Body of pancreas (tissue), 4 donors: ENCODE measurements around the gene PHC3. TPM values are rescaled to one million over a fixed set of nuclear protein-coding genes. Genes with fewer than 3 reads are reported as not detected.

Source experiments
- ATAC-seq: fragments of 150-250 bp; one replicate; pipeline ENCODE4 v1.9.1; 2016
- DNase-seq, 4 donors: peaks; one replicate each; pipeline ENCODE4 v3.0.0-alpha.2; 2019
- H3K27ac ChIP-seq, 4 donors: fragments of 200-600 bp; sonication (generic); 1 replicate in 3 of 4; 2 replicates in 1 of 4; pipeline versions ENCODE4 v1.5.1 to v1.6.1; 2016 to 2019; ENCODE audit warnings: mild to moderate bottlenecking in 1 of 4, mixed read lengths in 1 of 4, moderate library complexity in 1 of 4
- H3K27me3 ChIP-seq, 2 donors: fragments of 200-600 bp; sonication (generic); one replicate each; pipeline ENCODE4 v1.6.0; 2016; ENCODE audit warnings: mild to moderate bottlenecking in 1 of 2
- H3K36me3 ChIP-seq, 2 donors: fragments of 200-600 bp; sonication (generic); replicated peaks in 1 of 2; 2 replicates each; pipeline ENCODE4 v1.5.1; 2016; ENCODE audit warnings: low read depth in 2 of 2; ENCODE audit not compliant: insufficient read depth in 1 of 2
- H3K4me1 ChIP-seq: fragments of 200-600 bp; sonication (generic); one replicate; pipeline ENCODE4 v1.6.0; 2016
- H3K4me3 ChIP-seq, 2 donors: fragments of 200-600 bp; sonication (generic); 1 replicate in 1 of 2; 2 replicates in 1 of 2; pipeline ENCODE4 v1.5.1; 2016 to 2019
- H3K9me3 ChIP-seq, 3 donors: fragments of 200-600 bp; sonication (generic); 1 replicate in 2 of 3; 2 replicates in 1 of 3; pipeline ENCODE4 v1.5.1; 2016
- CTCF ChIP-seq, 7 experiments: fragments of 450-650 bp in 4 of 7; fragments of 200-600 bp in 3 of 7; sonication (generic) in 3 of 7; IDR thresholded peaks; one replicate each; pipeline ENCODE4 v1.5.1; 2016 to 2019; ENCODE audit warnings: antibody characterized with exemption in 7 of 7
- POLR2A ChIP-seq, 3 donors: fragments of 450-650 bp; IDR thresholded peaks; one replicate each; pipeline ENCODE4 v1.6.1; 2016; ENCODE audit warnings: antibody characterized with exemption in 3 of 3, mild to moderate bottlenecking in 2 of 3
- WGBS, 2 donors: methylation state at CpG; one replicate each; pipeline ENCODE4 v1.1.5; 2017; 5-methylcytosine and 5-hydroxymethylcytosine counted together
- intact Hi-C: fragments of 100-400 bp; cut with DNase I; formaldehyde crosslinking; loops from one replicate; pipeline ENCODE4 v1.15.1; 2023
- total RNA-seq, 2 donors: library from RNA; depleted of rRNA; stranded (reverse); fragments of >200 nt; gene quantifications; one replicate each; pipeline ENCODE4 v1.1.0, GENCODE V29; 2016

Gene PHC3
- total RNA-seq, 2 donors from 2014 or later: 34.8 to 58.7 TPM

GRCh38 chr3:170049146-170050000, 132.2 kb downstream of the PHC3 start:
- H3K9me3 ChIP-seq: no peaks in the 10 kb centered on the region
- peaks cover 61% of the 10 kb centered on the region for H3K4me1 ChIP-seq
- 44 to 50% methylated on average over 10 of the region's 10 CpGs for WGBS, 2 donors
- H3K36me3 ChIP-seq: no peaks in the 10 kb centered on the region
- intact Hi-C loops: no loop called here
- DNase-seq (peak; percentile 89 to 95 (median 94)), ATAC-seq (peak; percentile 89)
- TF ChIP-seq POLR2A (IDR thresholded peaks at IDR 0.05) (peak in 2 of 3 donors; percentile 25 to 40), CTCF (IDR thresholded peaks at IDR 0.05) (peak in 1 of 7 experiments; percentile 5)
- no peak overlapping the region for H3K4me3 ChIP-seq
- H3K27me3 ChIP-seq: no peaks in the 10 kb centered on the region
- H3K27ac ChIP-seq: peak overlapping the region; percentile 85 to 88 (median 88)

DNA sequence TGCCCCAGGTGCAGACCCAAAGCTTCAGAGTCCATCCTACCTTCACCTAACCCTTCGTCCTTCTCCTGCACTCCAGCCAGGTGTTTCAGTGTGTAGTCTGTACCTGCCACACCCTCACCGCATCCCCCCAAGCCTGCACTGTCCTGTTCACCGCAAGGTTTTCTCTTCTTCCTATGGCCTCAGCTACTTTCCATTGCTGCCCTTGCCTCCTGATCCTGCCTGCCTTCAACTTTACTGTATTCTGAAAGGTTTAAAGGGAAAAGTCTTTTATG, 134.5 kb downstream of the PHC3 start:
- Histone ChIP-seq H3K27me3 (no peaks in the 10 kb centered on the region), H3K9me3 (no peaks in the 10 kb centered on the region), H3K4me3 (no peak overlapping the region), H3K4me1 (peaks cover 62% of the 10 kb centered on the region), H3K27ac (peak overlapping the region; percentile 80 to 87 (median 84)), H3K36me3 (no peaks in the 10 kb centered on the region)
- intact Hi-C loops: no loop called here
- TF ChIP-seq CTCF (IDR thresholded peaks at IDR 0.05) (no peak), POLR2A (IDR thresholded peaks at IDR 0.05) (no peak)
- DNase-seq: no peak
- no peak for ATAC-seq
- 50 to 74% methylated on average over 3 of the region's 3 CpGs for WGBS, 2 donors

- ATAC-seq: peak; percentile 52
- 34 to 37% methylated on average over 5 of the region's 5 CpGs for WGBS, 2 donors
- Histone ChIP-seq H3K4me3 (no peak overlapping the region), H3K9me3 (no peaks in the 10 kb centered on the region), H3K36me3 (no peaks in the 10 kb centered on the region), H3K27me3 (no peaks in the 10 kb centered on the region), H3K27ac (peak overlapping the region; percentile 80 to 87 (median 84)), H3K4me1 (peaks cover 62% of the 10 kb centered on the region)
- TF ChIP-seq POLR2A (IDR thresholded peaks at IDR 0.05) (no peak), CTCF (IDR thresholded peaks at IDR 0.05) (no peak)
- intact Hi-C loops: no loop called here
- peak in 3 of 4 donors; percentile 42 to 63 (median 53) for DNase-seq
Observed at GRCh38 chr3:170046269-170047132, 135.0 kb downstream of the PHC3 start.

- ATAC-seq: no peak
- peak in 1 of 4 donors; percentile 32 for DNase-seq
- no peaks in the 10 kb centered on the region for H3K27me3 ChIP-seq
- H3K36me3 ChIP-seq: no peaks in the 10 kb centered on the region
- intact Hi-C loops: no loop called here
- no peaks in the 10 kb centered on the region for H3K9me3 ChIP-seq
- 63 to 70% methylated on average over 8 of the region's 8 CpGs for WGBS, 2 donors
- no peak for TF ChIP-seq CTCF (IDR thresholded peaks at IDR 0.05)
- no peak for TF ChIP-seq POLR2A (IDR thresholded peaks at IDR 0.05)
- peaks cover 45% of the 10 kb centered on the region for H3K4me1 ChIP-seq
- H3K4me3 ChIP-seq: no peak overlapping the region
- H3K27ac ChIP-seq: peak overlapping the region in 2 of 4 donors; percentile 85 to 87
Observed at GRCh38 chr3:170044795-170045244, 136.7 kb downstream of the PHC3 start.
